T-helper 22 cell (primary cell): ENCODE results near the gene FRMD4A.

Experiments used
- DNase-seq: peaks from one replicate; pipeline ENCODE4 v3.0.0-alpha.2; 2020; ENCODE audit warnings: low read depth

Gene FRMD4A

GRCh38 chr10:13648425-13648824, 682.3 kb downstream of the FRMD4A start:
- DNase-seq, result no peak

GRCh38 chr10:13644866-13645265, 685.9 kb downstream of the FRMD4A start:
- no peak for DNase-seq

- DNase-seq, result no peak
These were observed 687.7 kb downstream of the FRMD4A start for GRCh38 chr10:13643016-13643415.

GRCh38 chr10:13642293-13642692, 688.4 kb downstream of the FRMD4A start:
- DNase-seq, result no peak

GRCh38 chr10:13637894-13638293, 692.8 kb downstream of the FRMD4A start:
- DNase-seq, result no peak

GRCh38 chr10:13637303-13637856, 693.3 kb downstream of the FRMD4A start:
- no peak for DNase-seq

- DNase-seq, result no peak
These were observed 693.9 kb downstream of the FRMD4A start for GRCh38 chr10:13636776-13637175.

- DNase-seq, result no peak
These were observed 696.5 kb downstream of the FRMD4A start for GRCh38 chr10:13634207-13634606.

- no peak for DNase-seq
These were observed 697.0 kb downstream of the FRMD4A start for GRCh38 chr10:13633689-13634088.

GRCh38 chr10:13632884-13633440, 697.8 kb downstream of the FRMD4A start:
- DNase-seq, result no peak

GRCh38 chr10:13632440-13632839, 698.3 kb downstream of the FRMD4A start:
- DNase-seq, result no peak

- no peak for DNase-seq
These were observed 699.1 kb downstream of the FRMD4A start for GRCh38 chr10:13631594-13631993.

GRCh38 chr10:13630231-13630630, 700.5 kb downstream of the FRMD4A start:
- DNase-seq, result no peak

- DNase-seq, result no peak
These were observed 701.6 kb downstream of the FRMD4A start for GRCh38 chr10:13629116-13629515.

GRCh38 chr10:13628661-13629060, 702.1 kb downstream of the FRMD4A start:
- no peak for DNase-seq

- DNase-seq, result no peak
These were observed 703.0 kb downstream of the FRMD4A start for GRCh38 chr10:13627459-13628310.

GRCh38 chr10:13624630-13625029, 706.1 kb downstream of the FRMD4A start:
- no peak for DNase-seq

- DNase-seq, result no peak
These were observed 708.8 kb downstream of the FRMD4A start for GRCh38 chr10:13621931-13622330.

- no peak for DNase-seq
These were observed 713.6 kb downstream of the FRMD4A start for GRCh38 chr10:13617116-13617515.

- no peak for DNase-seq
These were observed 714.9 kb downstream of the FRMD4A start for GRCh38 chr10:13615650-13616300.

GRCh38 chr10:13614530-13615332, 716.0 kb downstream of the FRMD4A start:
- no peak for DNase-seq

GRCh38 chr10:13613519-13613918, 717.2 kb downstream of the FRMD4A start:
- DNase-seq, result no peak
